Activated CD4-positive, CD25-positive, alpha-beta regulatory T cell (primary cell): ENCODE results near the gene MILR1.
"Not testable (repeated sequence)": the region's sequence is repeated elsewhere in the genome, so short reads cannot be mapped to it uniquely, and the experiment has no call there.

Experiments
- DNase-seq, 4 experiments: peaks; one replicate each; lab custom pipeline; 2025; lab: John Stamatoyannopoulos, UW

The MILR1 gene, protein sequence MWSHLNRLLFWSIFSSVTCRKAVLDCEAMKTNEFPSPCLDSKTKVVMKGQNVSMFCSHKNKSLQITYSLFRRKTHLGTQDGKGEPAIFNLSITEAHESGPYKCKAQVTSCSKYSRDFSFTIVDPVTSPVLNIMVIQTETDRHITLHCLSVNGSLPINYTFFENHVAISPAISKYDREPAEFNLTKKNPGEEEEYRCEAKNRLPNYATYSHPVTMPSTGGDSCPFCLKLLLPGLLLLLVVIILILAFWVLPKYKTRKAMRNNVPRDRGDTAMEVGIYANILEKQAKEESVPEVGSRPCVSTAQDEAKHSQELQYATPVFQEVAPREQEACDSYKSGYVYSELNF

DNA sequence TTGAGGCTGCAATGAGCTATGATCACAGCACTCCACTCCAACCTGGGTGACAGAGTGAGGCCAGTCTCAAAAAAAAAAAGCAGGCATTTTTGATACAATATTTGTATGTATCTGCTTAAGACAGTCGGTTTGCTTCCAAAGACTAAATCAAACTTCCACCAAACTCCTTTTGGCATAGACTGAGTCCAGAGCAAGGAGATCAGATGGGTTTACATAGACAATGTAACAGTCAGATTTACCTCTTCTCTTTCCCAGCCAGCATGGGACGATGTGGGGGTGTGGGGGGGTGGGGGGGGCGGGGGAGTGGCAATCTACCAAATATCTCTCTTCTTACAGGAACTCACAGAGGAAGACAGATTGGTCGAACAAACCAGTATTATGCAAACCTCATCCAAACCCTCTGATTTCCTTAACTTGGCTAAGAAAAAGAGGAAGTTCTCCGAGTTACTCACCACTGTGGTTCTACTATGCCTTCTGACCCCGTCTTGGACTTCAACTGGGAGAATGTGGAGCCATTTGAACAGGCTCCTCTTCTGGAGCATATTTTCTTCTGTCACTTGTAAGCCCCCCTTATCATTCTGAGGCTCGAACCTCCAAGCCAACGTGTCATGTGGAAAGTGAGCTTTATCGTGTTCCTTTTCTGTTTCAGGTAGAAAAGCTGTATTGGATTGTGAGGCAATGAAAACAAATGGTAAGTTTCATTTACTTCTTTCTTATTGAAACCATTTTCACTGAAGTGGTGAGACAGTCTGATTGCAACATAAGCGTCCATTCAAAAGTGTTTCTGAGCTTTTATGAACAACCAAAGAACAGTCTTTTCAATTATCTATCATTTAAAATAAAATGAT lies at the start of gene MILR1:
MILR1 (plus strand) TSS at position 451 of the 848 bp plus-strand sequence; CDS start at position 505, 54 bp downstream.
- no peak for DNase-seq

DNA sequence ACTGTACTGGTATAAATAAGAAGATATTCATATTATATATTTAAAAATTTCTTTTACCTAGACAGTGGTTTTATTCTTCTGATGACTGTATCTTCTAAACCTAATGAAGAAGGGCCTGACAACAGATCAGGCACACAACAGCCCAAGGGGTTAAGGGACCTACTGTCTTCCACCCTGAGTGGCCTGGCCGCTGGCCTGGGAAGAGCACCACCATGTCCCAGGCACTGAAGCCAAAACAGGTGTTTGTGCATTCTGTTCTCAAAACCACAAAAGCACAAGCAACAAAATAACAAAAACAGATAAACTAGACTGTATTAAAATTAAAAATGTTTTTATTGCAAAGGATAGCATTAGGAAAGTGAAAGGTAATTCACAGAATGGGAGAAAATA lies 49.2 kb upstream of the MILR1 start:
- DNase-seq = no peak

DNA sequence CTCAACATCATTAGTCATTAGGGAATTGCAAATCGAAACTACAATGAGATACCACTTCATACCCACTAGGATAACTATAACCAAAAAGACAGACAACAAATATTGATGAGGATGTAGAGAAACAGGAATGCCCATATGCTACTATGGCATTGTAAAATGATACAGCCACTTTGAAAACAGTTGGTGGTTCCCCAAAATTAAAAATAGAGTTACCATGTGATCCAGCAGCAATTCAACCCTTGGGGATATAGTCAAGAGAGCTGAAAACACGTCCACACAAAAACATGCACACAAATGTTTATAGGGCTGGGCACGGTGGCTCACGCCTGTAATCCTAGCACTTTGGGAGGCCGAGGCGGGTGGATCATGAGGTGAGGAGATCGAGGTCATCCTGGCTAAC lies 48.3 kb upstream of the MILR1 start:
- no peak for DNase-seq

DNA sequence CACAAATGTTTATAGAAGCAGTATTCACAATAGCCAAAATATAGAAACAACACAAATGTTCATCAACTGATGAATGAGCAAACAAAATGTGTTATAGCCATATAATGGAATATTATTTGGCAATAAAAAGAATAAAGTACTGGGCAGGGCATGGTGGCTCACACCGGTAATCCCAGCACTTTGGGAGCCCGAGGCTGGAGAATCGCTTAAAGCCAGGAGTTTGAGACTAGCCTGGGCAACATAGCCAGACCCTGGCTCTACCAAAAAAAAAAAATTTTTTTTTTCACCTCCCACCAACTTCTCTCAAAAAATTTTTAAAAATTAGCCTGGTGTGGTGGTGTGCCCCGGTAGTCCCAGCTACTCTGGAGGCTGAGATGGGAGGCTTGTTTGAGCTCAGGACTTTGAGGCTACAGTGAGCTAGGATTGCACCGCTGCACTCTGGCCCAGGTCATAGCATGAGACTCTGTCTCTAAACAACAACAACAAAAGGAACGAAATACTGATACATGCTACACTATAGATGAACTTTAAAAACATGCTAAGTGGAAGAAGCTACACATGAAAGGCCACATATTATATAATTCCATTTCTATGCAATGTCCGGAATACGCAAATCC lies 47.6 kb upstream of the MILR1 start:
- DNase-seq = no peak

DNA sequence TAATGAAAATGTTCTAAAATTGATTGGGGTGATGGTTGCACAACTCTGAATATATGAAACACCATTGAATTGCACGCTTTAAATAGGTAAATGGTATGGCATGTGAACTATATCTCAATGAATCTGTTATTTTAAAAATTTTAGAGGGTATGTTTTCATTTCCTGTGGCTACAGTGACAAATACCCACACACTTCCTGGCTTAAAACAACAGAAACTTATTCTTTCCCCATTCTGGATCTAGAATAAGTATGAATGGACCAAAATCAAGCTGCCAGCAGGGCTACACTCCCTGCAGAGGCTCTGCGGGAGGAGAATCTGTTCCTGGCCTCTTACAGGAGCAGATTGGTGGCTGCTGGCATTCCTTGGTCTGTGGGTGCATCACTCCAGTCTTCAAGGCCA lies 47.0 kb upstream of the MILR1 start:
- no peak for DNase-seq

DNA sequence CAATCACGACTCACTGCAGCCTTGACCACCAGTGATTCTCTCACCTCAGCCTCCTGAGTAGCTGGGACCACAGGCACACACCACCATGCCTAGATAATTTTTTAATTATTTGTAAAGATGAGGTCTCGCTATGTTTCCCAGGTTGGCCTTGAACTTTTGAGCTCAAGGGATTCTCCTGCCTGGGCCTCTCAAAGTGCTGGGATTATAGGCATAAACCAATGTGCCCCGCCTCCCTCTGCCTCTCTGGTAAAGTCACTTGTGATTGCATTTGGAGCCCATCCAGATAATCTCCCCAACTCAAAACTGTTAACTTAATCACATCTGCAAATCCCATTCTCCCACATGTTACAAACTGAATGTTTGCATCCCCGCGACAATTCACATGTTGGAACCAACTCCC lies 46.4 kb upstream of the MILR1 start:
- no peak for DNase-seq

DNA sequence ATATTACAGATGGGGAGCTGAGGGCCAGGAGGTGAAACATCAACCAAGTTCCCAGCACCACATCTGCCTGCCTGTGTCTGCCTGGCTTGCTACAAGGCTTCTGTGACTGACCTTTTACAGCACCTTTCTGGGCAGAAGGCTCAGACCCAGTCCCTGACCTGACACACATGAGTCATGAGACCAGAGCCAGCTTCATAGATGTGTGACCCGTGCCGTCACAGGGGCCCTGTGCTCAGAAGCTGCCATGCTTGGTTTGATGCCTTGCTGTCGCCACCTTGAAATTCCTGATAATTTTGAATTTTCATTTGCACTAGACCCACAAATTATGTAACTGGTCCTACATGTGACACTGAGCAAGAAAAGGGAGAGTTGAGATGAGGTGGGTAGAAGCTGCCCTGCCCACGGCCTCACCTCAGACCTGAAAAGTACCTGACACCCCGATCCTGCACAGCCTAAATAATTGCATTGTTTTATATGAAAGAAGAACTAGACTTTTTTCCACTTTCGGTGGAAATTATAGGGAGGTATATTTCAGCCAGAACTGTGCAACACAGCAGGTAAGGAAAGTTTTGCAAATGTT lies 44.9 kb upstream of the MILR1 start:
- no peak for DNase-seq

DNA sequence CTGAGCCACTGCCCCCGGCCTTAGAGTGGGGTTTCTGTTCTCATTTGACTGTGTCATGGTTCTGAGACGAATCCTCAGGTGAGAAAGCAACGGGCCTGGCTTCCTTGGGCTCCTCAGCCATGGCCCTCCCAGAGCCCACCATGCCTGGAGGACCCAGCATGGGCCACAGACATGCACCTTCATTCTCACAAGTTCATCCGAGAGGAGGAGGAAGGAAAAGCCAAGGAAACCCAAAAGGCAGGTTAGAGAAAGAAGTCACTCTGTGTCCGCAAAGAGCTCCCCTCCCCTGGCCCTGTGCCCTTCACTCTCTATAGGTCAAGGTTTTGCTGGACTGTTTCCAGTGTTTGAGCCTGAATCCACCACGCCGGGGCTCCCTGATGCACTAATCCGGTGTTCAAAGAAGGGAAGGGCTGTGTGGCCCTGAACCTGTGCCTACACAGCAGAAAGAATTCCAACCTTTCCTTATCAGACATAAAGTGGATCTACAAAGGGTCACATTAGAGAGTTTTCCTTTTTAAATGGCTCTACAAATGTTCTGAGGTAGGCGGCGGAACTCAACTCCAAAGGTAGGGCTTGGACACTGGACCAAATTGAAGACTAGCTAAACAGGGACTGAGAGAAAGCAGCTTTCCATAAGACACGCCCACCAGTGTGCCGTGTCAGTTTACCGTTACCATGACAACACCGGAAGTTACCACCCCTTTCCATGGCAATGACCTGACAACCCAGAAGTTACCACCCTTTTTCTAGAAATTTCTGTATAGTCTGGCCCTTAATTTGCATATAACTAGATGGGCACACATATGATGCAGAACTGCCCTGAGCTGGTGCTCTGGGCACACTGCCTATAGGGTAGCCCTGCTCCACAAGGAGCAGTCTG lies 42.4 kb upstream of the MILR1 start:
- DNase-seq = no peak

DNA sequence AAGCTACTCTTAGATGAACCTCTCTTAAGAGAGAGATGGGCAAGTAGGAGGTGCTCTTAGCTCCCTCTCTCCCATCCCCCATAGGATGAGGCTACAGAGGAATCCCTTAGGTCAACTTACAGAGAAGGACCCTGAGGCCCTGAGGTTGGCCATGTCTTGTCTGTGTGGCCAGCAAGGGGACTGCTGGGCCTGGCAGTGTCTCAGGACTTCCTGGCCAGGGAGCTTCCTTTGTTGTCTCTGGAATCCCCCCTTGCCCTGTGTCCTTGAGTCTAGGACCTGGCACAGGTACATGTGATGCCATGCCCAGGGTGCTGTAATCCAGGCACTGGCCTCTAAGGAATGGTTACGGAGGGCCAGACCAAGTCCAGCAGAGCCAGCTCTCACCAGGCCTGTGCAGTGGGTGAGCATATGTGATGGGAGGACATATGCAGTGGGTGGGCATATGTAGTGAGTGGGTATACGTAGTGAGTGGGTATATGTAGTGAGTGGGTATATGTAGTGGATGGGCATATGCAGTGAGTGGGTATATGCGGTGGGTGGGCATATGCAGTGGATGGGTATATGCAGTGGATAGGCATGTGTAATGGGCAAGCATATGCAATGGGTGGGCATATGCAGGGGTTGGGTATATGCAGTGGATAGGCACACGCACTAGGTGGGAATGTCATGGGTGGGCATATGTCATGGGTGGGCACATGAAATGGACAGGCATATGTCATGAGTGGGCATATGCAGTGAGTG lies 38.0 kb upstream of the MILR1 start:
- no peak for DNase-seq

DNA sequence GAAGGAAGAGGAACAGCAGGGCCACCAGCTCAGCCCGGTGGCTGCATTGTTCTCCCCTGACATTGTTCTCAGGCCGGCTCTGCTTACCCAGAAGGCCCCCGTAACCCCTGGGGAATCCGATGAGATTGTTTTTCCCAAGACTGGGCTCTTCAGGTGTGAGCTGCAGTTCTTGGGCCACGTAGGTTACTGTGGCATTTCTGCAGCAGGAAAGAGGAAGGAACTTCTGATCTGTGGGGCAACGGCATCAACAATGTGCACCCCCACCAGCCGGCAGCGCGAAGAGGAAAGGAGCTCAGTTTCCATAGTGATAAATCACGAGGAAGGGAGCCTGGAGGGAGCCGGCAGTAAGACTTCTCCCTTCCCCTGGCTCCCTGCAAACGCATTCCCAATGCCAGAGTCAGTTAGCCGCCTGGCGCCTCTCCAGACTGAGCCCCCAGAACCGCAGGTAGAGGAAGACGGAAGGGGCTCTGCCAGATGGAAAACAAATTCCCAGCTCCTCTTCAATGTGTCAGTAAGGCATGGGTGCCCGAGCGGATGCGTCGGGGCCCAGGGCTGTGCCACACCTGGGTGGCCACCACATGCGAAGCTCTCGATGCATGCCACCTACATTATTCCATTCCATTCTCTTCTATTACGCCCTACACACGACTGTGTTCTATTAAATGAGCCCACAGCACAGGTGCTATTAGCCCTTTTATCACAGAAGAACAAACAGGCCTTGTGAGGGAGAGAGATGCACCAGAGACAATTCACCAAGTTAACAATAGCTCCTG lies 36.7 kb upstream of the MILR1 start:
- no peak for DNase-seq

DNA sequence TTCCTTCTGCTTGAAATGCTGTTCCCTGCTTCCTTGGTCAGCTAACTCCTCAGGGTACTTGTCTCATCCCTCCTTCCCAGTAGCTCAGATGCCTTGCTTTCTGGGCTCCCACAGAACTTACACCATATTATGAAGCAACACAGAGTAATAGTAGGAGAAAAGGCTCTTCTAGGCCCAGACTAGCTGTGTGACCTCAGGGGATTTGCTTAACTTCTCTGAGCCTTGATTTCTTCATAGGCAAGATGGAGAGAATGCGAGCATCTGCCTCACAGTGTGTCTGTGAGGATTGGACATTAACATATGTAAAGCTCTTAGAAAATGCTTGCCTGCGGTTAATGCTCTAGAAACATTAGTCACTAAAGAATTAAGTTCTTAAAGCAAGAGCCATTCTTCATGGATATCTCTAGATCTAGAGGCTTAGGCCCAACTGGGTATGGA lies 36.0 kb upstream of the MILR1 start:
- DNase-seq = no peak

DNA sequence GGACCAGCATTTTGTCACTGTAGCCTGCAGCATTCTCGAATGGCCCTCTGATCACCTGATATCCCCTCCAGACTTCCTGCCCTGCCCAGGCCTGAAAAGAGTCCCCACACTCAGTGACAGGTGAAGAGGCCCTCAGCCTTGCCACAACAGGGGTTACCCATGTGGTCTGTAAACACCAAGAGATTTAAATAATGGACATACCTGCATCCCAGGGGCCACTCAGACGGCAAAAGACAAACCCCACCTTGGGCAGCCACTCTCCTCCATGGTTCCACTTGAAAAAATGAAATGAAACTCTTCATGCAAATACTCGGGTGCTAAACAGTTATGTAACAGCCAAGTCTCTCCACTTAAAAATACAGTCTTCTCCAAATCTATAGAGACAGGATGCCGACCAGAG lies 35.4 kb upstream of the MILR1 start:
- no peak for DNase-seq

DNA sequence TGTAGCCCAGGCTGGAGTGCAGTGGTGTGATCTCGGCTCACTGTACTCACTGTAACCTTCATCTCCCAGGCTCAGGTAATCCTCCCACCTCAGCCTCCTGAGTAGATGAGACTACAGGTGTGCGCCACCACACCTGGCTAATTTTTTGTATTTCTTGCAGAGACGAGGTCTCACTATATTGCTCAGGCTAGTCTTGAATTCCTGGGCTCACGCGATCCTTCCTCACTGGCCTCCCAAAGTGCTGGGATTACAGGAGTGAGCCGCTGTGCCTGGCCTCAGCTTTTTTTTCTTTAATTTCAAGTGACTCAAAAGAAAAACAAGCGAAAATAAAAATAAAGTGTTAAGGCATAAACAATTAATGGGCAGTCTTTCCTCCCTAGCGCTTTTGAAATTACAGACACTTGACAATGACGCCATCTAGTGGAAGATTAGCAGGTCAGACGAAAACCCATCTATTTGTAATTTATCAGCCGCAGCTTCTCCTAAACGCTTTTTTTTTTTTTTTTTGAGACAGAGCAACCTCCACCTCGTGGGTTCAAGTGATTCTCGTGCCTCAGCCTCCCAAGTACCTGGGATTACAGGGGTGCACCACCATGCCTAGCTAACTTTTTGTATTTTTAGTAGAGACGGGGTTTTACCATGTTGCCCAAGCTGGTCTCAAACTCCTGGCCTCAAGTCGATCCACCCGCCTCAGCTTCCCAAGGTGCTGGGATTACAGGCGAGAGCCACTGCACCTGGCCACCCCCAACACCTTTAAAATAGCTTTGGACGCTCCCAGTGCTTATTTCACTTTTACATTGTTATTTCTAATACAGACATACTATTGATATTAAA lies 30.2 kb upstream of the MILR1 start:
- DNase-seq = no peak

DNA sequence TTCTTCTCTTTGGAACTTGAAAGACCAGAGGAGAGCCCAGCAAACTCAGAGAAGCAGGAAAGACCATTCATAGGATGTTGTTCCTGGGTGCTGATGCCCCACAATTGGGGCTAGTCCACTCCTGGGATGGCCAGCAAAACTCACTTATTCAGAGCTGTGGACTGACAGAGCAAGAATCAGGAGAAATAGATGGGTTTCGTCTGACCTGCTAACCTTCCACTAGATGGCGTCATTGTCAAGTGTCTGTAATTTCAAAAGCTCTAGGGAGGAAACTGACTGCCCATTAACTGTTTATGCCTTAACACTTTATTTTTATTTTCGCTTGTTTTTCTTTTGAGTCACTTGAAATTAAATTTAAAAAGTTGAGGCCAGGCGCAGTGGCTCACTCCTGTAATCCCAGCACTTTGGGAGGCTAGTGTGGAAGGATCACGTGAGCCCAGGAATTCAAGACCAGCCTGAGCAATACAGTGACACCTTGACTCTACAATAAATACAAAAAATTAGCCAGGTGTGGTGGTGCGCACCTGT lies 28.7 kb upstream of the MILR1 start:
- no peak for DNase-seq

DNA sequence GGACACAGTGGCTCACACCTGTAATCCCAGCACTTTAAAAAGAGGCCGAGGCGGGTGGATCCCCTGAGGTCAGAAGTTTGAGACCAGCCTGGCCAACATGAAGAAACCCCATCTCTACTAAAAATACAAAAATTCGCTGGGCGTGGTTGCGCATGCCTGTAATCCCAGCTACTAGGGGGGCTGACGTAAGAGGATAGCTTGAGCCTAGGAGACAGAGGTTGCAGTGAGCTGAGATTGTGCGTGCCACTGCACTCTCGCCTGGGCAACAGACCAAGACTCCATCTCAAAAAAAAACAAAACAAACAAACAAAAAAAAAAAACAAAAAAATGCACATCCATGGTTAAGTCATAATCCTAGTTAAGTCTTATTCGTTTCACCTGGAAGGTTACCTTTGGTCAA lies 26.8 kb upstream of the MILR1 start:
- not testable (repeated sequence) for DNase-seq

DNA sequence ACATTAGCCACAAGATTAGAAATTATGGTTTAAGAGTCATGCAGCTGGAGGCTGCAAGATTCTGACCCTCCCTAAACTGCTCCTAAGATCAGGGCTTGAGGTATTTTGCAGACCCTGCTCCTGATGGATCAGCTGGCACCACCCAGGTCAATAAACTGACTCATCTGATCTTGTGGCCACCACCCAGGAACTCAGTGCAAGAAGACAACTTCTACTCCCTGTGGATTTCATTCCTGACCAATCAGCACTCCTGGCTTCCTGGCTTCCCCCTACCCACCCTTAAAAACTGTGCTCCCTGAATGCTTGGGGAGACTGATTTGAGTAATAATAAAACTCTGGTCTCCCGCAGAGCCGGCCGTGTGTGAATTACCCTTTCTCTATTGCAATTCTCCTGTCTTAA lies 25.0 kb upstream of the MILR1 start:
- DNase-seq = no peak

DNA sequence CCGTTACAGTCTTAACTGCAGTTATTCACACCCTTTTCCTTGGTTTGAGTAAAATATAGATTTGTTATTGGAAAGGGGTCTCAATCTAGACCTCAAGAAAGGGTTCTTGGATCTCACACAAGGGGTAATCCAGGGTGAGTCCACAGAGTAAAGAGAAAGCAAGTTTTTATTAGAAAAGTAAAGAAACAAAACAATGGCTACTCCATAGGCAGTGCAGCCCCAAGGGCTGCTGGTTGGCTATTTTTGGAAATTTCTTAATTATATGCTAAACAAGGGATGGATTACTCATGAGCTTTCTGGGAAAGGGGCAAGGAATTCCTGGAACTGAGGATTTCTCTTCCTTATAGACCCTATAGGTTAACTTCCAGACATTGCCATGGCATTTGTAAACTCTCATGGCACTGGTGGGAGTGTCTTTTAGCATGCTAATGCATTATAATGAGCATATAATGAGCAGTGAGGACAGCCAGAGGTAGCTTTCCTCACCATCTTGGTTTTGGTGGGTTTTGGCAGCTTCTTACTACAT lies 24.5 kb upstream of the MILR1 start:
- DNase-seq = no peak

DNA sequence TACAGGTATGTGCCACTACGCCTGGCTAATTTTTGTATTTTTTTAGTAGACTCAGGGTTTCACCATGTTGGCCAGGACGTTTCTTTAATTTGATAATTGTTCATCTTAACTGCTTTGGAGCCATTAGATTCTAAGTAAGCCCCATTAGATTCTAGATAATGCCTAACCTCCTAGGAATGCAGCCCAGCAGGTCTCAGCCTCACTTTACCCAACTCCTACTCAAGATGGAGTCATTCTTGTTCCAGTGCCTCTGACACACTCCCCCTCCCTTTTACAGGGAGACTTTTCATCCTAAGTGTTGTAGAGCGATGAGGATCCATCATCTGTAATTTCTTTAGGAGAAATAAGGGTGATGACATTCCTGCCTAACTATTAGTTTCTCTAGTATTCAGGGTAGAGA lies 23.7 kb upstream of the MILR1 start:
- no peak for DNase-seq

DNA sequence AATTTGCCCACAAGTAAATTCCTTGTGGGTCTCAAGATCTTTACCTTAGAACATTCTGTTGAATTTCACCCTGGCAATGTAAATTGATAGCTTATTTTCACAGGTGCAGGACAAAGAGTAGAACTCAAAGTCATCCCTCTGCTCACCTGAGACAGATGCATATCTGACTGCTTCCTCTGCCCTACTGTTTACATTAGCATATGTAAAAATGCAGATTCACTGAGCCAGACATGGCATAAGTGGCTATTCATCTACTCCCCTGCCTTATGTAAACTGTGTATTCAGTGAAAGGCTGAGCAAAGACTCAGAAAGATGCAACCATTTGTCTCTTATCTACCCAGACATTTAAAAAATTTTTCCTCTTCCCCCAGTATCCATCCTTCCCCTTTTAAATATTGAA lies 22.3 kb upstream of the MILR1 start:
- DNase-seq = no peak
